Mononuclear cell (primary cell): Measurements from ENCODE around the gene CD81. TPM values are rescaled to one million over a fixed set of nuclear protein-coding genes. Genes with fewer than 3 reads are reported as not detected.

Experiments used
- H3K27me3 ChIP-seq: 2 replicates; pipeline ENCODE4 v1.6.0; 2011; ENCODE audit warnings: low read length, control low read depth; ENCODE audit not compliant: insufficient read depth
- H3K4me1 ChIP-seq: 2 replicates; pipeline ENCODE4 v1.5.1; 2011; ENCODE audit warnings: mild to moderate bottlenecking, low read length, control low read depth; ENCODE audit not compliant: insufficient read depth
- H3K4me3 ChIP-seq: 2 replicates; pipeline ENCODE4 v1.5.1; 2011; ENCODE audit warnings: mild to moderate bottlenecking, low read length, moderate library complexity
- H3K9me3 ChIP-seq: 2 replicates; pipeline ENCODE4 v1.5.1; 2011; ENCODE audit warnings: low read depth, mild to moderate bottlenecking, control low read depth, low read length
- total RNA-seq: library from RNA; depleted of rRNA; stranded (reverse); fragments of >200 nt; gene quantifications from one replicate; pipeline ENCODE4 v1.2.3, GENCODE V29; 2012

Gene CD81
- total RNA-seq, 1 donor, result 77.0 TPM

DNA sequence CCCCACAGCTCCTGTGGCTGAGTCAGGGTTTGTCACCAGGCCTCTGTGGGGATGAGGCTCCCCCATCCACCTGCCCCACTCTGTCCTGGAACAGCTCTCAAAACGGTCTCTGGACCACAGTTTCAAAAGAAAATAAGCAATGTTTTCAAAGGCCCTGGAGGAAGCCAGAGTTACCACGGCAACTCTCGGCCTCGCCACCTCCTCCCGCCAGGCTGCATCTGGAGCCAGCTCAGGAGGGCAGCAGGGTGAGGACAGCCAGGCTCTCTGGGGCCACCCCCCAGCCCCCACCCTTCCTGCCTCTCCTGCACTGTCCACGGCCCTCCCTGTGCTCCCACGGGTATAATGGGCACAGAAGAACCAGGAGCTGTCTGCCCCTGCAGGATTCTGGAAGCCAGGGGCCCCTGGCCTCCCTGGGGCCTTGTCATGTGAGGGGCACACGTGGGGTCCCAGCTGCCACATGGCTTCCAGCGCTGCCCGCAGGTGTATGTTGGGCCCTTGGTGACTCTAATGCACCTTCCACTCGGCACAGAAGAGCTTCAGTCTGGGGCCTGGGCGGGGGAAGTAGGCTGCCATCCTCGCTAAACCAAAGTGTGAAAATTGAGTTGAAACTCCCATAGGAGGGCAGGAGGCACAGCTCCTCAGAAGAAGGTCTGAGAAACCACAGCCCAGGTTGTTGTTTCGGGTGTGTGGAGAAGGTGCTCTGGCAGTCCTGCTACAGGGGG is 10.3 kb downstream of the CD81 start:
- Histone ChIP-seq H3K9me3 (no peaks in the 10 kb centered on the region), H3K27me3 (no peaks in the 10 kb centered on the region), H3K4me1 (peaks cover 76% of the 10 kb centered on the region), H3K4me3 (no peak overlapping the region)

- Histone ChIP-seq H3K9me3 (no peaks in the 10 kb centered on the region), H3K27me3 (no peaks in the 10 kb centered on the region), H3K4me3 (no peak overlapping the region), H3K4me1 (peaks cover 66% of the 10 kb centered on the region)
Measured at GRCh38 chr11:2388431-2389376, 11.6 kb downstream of the CD81 start.

DNA sequence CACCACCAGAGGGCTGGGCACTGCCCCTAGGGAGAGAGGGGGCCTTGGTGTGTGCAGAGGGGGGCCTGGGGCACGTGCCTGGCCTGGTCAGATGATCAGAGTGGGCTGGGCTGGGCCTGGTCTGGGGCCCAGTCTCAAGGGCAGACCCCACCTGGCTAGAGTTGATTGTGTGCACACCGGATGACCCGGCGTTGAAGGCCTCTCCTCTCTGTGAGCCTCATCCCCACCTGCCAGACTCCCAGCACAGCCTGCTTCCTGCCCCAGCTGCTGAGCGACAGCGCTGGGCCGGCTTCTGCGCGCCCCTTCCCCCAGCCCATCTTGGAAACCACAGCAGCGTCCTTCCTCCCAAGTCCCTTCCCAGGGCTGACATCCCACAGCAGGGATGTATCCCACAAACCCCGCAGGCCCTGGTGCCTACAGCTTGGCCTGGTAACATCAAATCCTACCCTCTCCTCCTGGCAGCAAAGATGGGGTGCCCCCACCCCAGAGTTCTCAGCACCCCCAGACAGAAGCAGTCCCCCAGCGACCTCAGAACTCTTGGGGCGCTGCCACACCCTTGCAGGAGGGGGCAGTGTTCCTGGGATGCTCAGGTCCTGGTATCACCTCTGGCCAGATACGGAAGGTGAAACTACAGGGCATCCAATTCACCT is 12.4 kb downstream of the CD81 start:
- H3K9me3 ChIP-seq, result no peaks in the 10 kb centered on the region
- no peaks in the 10 kb centered on the region for H3K27me3 ChIP-seq
- H3K4me1 ChIP-seq, result peaks cover 66% of the 10 kb centered on the region
- no peak overlapping the region for H3K4me3 ChIP-seq

DNA sequence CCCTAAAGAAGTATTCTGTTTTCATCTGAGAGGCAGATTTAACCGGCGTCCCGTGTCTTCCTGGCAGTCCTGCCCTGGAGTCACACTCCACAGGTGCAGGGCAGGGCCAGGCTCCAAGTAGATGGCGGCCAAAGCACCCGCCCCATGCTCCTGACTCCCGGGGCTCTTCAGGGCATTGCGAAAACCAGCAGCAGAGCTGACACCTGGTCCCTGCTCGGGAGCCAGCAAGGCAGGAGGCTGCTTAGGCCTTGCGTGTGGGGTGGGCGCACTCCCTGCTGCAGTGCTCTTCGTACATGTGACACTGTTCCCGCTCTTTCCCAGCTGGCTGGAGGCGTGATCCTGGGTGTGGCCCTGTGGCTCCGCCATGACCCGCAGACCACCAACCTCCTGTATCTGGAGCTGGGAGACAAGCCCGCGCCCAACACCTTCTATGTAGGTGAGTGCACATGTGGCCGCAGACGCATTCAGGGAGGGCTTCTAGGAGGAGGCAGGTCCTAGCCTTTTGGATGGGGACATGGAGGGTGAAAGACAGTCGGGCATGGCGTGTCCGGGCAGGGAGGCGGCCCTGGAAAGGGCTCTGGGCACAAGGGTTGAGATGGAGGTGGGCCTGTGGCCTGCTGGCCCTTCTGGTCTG is 13.1 kb downstream of the CD81 start:
- Histone ChIP-seq H3K27me3 (no peaks in the 10 kb centered on the region), H3K4me3 (no peak overlapping the region), H3K4me1 (peaks cover 61% of the 10 kb centered on the region), H3K9me3 (no peaks in the 10 kb centered on the region)

- Histone ChIP-seq H3K4me3 (no peak overlapping the region), H3K9me3 (no peaks in the 10 kb centered on the region), H3K27me3 (no peaks in the 10 kb centered on the region), H3K4me1 (peaks cover 56% of the 10 kb centered on the region)
Measured at GRCh38 chr11:2390725-2391151, 13.6 kb downstream of the CD81 start.

GRCh38 chr11:2391181-2391975 is 14.3 kb downstream of the CD81 start:
- Histone ChIP-seq H3K27me3 (no peaks in the 10 kb centered on the region), H3K4me3 (no peak overlapping the region), H3K4me1 (peaks cover 49% of the 10 kb centered on the region), H3K9me3 (no peaks in the 10 kb centered on the region)

GRCh38 chr11:2392241-2392959 is 15.3 kb downstream of the CD81 start:
- Histone ChIP-seq H3K27me3 (no peaks in the 10 kb centered on the region), H3K4me3 (no peak overlapping the region), H3K9me3 (no peaks in the 10 kb centered on the region), H3K4me1 (peaks cover 39% of the 10 kb centered on the region)

DNA sequence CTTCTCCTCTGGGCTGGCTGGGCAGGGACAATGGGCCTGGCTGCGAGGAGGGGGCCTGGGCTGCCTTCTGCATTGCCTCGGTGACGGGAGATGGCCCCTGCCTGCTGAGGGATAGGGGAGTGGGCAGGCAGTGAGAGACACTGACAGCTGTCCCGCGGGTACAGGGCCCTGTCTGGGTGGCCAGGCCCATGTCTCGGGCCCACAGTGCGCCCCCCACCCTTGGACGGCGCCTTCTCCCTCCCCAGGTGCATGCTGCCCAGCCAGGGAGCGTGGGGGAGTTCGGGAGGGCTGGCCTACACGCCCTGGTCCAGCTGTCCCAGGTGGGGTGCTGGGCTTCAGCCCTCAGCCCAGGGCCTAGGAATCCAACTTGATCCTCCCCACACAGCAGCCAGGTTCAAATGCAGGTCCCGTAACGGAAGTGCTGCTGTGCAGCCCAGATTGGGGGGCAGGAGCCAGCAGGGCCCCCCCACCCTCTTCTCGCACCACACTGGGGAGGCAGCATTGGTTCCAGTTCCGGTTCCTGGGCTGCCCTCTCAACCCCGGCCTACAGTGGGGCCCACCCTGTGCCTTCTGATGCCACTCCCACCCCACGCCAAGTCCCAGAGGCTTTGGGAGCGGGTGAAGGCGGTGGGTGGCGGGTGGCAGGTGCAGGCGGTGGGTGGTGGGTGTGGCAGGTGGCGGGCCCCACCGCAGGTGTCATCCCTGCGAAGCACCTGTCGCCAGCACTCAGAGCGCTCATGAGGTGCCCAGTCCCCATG is 16.2 kb downstream of the CD81 start:
- H3K27me3 ChIP-seq, result no peaks in the 10 kb centered on the region
- H3K9me3 ChIP-seq, result no peaks in the 10 kb centered on the region
- no peak overlapping the region for H3K4me3 ChIP-seq
- peaks cover 30% of the 10 kb centered on the region for H3K4me1 ChIP-seq

GRCh38 chr11:2393941-2394817 is 17.1 kb downstream of the CD81 start:
- Histone ChIP-seq H3K4me1 (peaks cover 27% of the 10 kb centered on the region), H3K27me3 (no peaks in the 10 kb centered on the region), H3K9me3 (no peaks in the 10 kb centered on the region), H3K4me3 (no peak overlapping the region)

GRCh38 chr11:2394818-2395105 is 17.7 kb downstream of the CD81 start:
- Histone ChIP-seq H3K4me3 (no peak overlapping the region), H3K4me1 (peaks cover 27% of the 10 kb centered on the region), H3K27me3 (no peaks in the 10 kb centered on the region), H3K9me3 (no peaks in the 10 kb centered on the region)

DNA sequence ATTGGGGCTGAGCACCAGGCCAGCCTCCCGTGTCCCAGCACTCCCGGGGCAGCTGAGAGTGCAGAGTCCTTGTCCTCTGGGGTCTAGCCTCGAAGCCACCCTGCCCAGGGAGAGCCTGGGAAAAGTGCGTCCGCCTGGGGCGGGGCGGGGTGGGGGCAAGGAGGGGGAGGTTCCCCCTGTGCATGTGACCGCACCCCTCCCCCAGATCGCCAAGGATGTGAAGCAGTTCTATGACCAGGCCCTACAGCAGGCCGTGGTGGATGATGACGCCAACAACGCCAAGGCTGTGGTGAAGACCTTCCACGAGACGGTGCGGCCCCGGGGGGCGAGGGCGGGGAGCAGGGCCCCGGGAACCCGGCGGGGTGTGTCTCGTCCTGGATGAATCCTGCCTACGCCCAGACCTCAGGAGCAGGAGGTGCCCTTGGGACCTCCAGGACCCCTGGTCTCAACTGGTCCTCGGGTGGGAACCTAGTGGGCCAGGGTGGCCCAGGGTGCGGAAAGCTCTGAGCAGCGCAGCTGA is 18.2 kb downstream of the CD81 start:
- Histone ChIP-seq H3K9me3 (no peaks in the 10 kb centered on the region), H3K27me3 (no peaks in the 10 kb centered on the region), H3K4me3 (no peak overlapping the region), H3K4me1 (peaks cover 23% of the 10 kb centered on the region)

DNA sequence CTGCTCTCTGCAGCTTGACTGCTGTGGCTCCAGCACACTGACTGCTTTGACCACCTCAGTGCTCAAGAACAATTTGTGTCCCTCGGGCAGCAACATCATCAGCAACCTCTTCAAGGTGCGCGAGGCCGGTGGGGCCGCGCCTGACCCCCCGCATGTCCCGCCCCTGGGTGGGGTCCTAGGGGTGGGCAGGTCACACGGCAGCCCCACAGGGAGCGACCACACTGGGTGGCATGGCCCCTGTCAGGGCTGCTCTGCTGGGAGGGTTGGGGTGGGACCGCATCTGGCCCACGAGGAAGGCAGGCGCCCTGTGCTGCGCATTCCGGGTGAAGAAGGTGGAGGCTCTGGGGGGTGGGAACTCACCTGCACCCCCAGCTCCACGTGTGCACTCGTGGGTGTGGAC is 18.7 kb downstream of the CD81 start:
- H3K9me3 ChIP-seq, result no peaks in the 10 kb centered on the region
- peaks cover 20% of the 10 kb centered on the region for H3K4me1 ChIP-seq
- H3K4me3 ChIP-seq, result no peak overlapping the region
- H3K27me3 ChIP-seq, result no peaks in the 10 kb centered on the region
